Muscle of leg (tissue), 11 donors: Measurements from ENCODE around the gene ALG3. TPM values are rescaled to one million over a fixed set of nuclear protein-coding genes. Genes with fewer than 3 reads are reported as not detected.
"Not testable (repeated sequence)": the region's sequence is repeated elsewhere in the genome, so short reads cannot be mapped to it uniquely, and the experiment has no call there.

Experiments used
- DNase-seq: peaks from one replicate; pipeline ENCODE4 v3.0.0; 2013
- H3K27ac ChIP-seq: one replicate; pipeline ENCODE4 v1.5.1; 2013; ENCODE audit warnings: mild to moderate bottlenecking, low read length, control low read depth
- H3K27me3 ChIP-seq: one replicate; pipeline ENCODE4 v1.6.1; 2013; ENCODE audit warnings: low read length; ENCODE audit not compliant: control insufficient read depth, insufficient read depth
- H3K36me3 ChIP-seq: one replicate; pipeline ENCODE4 v1.6.1; 2013; ENCODE audit warnings: low read length; ENCODE audit not compliant: control insufficient read depth, insufficient read depth
- H3K4me1 ChIP-seq: one replicate; pipeline ENCODE4 v1.6.1; 2013; ENCODE audit warnings: low read length; ENCODE audit not compliant: control insufficient read depth, insufficient read depth
- H3K4me3 ChIP-seq: one replicate; pipeline ENCODE4 v1.5.1; 2013; ENCODE audit warnings: low read length, control low read depth
- H3K9me3 ChIP-seq: replicated peaks from 2 replicates; pipeline ENCODE4 v1.6.1; 2013; ENCODE audit warnings: low read depth, low read length; ENCODE audit not compliant: control insufficient read depth
- WGBS: methylation state at CpG from one replicate; pipeline ENCODE4 v1.1.5; 2013; ENCODE audit warnings: missing lambda C conversion rate; ENCODE audit not compliant: insufficient coverage; 5-methylcytosine and 5-hydroxymethylcytosine counted together
- polyA plus RNA-seq, 8 donors: library from polyadenylated mRNA; unstranded; fragments of 120-200 nt; gene quantifications; one replicate each; pipeline versions ENCODE4 v1.2.1 to v1.2.3, GENCODE V29; 2013; ENCODE audit warnings: inconsistent platforms in 1 of 8, low replicate concordance in 1 of 8; ENCODE audit not compliant: insufficient read length in 8 of 8, insufficient read depth in 1 of 8
- total RNA-seq: library from RNA; stranded (reverse); fragments of 120-200 nt; gene quantifications from one replicate; pipeline ENCODE4 v1.2.4, GENCODE V29; 2013

The ALG3 gene
- total and polyA plus RNA-seq, 9 donors: 9.6 to 28.0 (median 23.0) TPM

- H3K36me3 ChIP-seq: no peaks in the 10 kb centered on the region
- WGBS: 80% methylated on average over 7 of the region's 8 CpGs
- H3K27ac ChIP-seq: no peak overlapping the region
- peaks cover 11% of the 10 kb centered on the region for H3K27me3 ChIP-seq
- DNase-seq: no peak
- H3K4me3 ChIP-seq: no peak overlapping the region
- H3K9me3 ChIP-seq: no peaks in the 10 kb centered on the region
- no peaks in the 10 kb centered on the region for H3K4me1 ChIP-seq
Measured at GRCh38 chr3:184283681-184284080, 34.9 kb upstream of the ALG3 start.

DNA sequence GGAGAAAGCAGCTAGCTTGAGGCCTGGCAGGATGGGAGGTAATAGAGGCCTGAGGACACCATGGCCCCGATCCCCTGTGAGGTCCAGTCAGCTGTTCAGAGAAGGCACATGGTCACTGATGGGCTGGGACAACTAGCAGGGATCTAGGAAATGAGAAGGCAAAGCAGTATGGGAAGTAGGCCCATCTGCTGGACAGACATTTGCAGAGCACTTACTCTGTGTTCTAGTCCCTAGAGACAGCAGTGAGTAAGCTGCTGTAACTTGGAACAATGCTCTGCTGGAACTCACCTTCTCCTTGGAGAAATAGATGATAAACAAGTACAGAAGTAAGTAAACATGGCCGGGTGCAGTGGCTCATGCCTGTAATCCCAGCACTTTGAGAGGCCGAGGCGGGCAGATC lies 34.2 kb upstream of the ALG3 start:
- Histone ChIP-seq H3K27ac (no peak overlapping the region), H3K36me3 (no peaks in the 10 kb centered on the region), H3K4me1 (no peaks in the 10 kb centered on the region), H3K9me3 (no peaks in the 10 kb centered on the region), H3K4me3 (no peak overlapping the region), H3K27me3 (peaks cover 17% of the 10 kb centered on the region)
- no peak for DNase-seq
- 67% methylated on average over 1 of the region's 4 CpGs for WGBS

GRCh38 chr3:184277366-184277765 lies 28.6 kb upstream of the ALG3 start:
- Histone ChIP-seq H3K27me3 (peaks cover 52% of the 10 kb centered on the region), H3K36me3 (no peaks in the 10 kb centered on the region), H3K4me1 (no peaks in the 10 kb centered on the region), H3K9me3 (no peaks in the 10 kb centered on the region), H3K27ac (no peak overlapping the region), H3K4me3 (no peak overlapping the region)
- no peak for DNase-seq
- WGBS: 81% methylated on average over 5 of the region's 6 CpGs

DNA sequence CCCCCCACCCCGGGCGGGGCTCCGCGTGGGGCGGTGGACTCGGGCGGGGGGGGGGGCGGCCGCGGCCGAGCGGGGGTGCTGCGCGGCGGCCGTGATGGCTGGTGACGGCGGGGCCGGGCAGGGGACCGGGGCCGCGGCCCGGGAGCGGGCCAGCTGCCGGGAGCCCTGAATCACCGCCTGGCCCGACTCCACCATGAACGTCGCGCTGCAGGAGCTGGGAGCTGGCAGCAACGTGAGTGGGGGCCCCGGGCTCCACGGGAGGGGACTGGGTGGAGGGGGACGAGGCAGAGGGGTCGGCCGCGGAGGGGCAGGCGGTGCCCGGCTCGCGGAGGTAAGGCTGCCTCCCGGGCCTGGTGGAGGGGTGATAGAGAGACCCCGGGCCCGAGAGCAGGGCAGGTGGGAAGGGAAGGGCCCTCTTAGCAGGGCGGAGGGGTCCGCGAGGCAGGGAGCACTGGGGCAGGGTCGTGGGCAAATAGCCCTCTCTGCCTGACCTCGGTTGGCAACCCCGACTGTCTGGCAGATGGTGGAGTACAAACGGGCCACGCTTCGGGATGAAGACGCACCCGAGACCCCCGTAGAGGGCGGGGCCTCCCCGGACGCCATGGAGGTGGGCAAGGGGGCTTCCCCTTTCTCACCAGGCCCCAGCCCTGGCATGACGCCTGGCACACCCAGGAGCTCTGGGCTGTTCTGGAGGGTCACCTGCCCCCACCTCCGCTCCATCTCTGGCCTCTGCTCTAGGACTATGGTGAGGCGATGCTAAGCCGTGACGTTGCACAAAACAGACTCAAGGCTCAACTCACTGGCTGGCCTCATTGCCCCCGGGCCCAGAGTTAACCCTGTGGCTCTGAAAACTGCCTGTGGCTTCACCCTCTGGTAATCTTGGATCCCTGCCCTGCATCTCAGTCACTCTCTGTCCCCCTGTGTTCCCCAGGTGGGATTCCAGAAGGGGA lies 27.5 kb upstream of the ALG3 start, which contains the start of gene ECE2:
Gene ECE2, plus strand, starts transcription at position 62 of the 950 bp plus-strand sequence. Its CDS starts 132 bp downstream, at position 194.
- no peak for DNase-seq
- Histone ChIP-seq H3K4me1 (no peaks in the 10 kb centered on the region), H3K27me3 (peaks cover 56% of the 10 kb centered on the region), H3K27ac (no peak within 1 kb of the TSS), H3K9me3 (no peaks in the 10 kb centered on the region), H3K36me3 (no peaks in the 10 kb centered on the region), H3K4me3 (no peak within 1 kb of the TSS)
- 8% methylated on average over 62 of the region's 65 CpGs for WGBS

DNA sequence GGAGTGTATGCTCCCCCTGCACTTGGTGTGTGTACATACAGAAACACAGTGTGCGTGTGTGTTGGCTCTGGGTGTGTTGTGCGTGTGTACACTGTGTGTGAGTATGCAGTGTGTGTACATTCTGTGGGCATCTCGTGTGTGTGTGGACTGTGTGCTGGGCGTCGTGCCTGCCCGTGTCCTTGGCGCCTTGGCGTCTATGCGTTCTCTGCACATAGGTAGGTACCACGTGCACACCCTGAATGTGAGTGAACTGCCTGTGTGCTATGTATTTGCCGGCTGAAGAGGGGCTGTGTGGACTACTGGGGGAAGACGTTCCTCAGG lies 26.6 kb upstream of the ALG3 start:
- H3K27ac ChIP-seq: no peak overlapping the region
- WGBS: 56% methylated on average over 8 of the region's 12 CpGs
- peaks cover 57% of the 10 kb centered on the region for H3K27me3 ChIP-seq
- no peak for DNase-seq
- H3K36me3 ChIP-seq: no peaks in the 10 kb centered on the region
- no peak overlapping the region for H3K4me3 ChIP-seq
- no peaks in the 10 kb centered on the region for H3K4me1 ChIP-seq
- H3K9me3 ChIP-seq: no peaks in the 10 kb centered on the region

DNA sequence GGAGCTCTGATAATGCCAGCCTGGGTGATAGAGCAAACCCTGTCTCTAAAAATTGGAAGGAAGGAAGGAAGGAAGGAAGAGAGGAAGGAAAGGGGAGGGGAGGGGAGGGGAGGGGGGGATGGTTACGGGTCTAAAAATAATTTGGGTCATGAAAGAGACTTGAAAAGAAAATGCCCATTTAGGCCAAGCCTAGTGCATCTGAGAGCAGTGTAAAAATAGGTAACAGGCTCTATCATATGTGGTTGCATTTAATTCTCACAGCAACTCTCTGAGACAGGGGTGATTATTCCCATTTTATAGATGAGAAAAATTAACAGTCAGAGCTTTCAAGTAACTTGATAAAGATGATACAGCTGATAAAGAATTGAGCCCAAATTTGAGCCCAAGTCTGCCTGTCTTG lies 23.5 kb upstream of the ALG3 start:
- WGBS: no CpG with 5 or more reads among the region's 1 CpG
- no peak overlapping the region for H3K27ac ChIP-seq
- H3K27me3 ChIP-seq: peaks cover 44% of the 10 kb centered on the region
- H3K36me3 ChIP-seq: no peaks in the 10 kb centered on the region
- no peaks in the 10 kb centered on the region for H3K9me3 ChIP-seq
- no peak overlapping the region for H3K4me3 ChIP-seq
- DNase-seq: no peak
- no peaks in the 10 kb centered on the region for H3K4me1 ChIP-seq

DNA sequence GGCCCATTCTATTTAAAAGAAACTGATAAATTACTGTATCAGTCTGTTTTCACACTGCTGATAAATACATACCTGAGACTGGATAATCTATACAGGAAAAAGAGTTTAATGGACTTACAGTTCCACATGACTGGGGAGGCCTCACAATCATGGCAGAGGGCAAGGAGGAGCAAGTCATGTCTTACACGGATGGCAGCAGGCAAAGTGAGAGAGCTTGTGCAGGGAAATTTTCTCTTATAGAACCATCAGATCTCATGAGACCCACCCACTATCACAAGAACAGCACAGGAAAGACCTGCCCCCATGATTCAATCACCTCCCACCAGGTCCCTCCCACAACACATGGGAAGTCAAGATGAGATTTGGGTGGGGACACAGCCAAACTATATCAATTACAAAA lies 18.5 kb upstream of the ALG3 start:
- not testable (repeated sequence) for H3K9me3 ChIP-seq, H3K27ac ChIP-seq, DNase-seq, H3K4me1 ChIP-seq, H3K4me3 ChIP-seq, H3K36me3 ChIP-seq
- H3K27me3 ChIP-seq: peaks cover 37% of the 10 kb centered on the region
- WGBS: no CpG with 5 or more reads among the region's 1 CpG

DNA sequence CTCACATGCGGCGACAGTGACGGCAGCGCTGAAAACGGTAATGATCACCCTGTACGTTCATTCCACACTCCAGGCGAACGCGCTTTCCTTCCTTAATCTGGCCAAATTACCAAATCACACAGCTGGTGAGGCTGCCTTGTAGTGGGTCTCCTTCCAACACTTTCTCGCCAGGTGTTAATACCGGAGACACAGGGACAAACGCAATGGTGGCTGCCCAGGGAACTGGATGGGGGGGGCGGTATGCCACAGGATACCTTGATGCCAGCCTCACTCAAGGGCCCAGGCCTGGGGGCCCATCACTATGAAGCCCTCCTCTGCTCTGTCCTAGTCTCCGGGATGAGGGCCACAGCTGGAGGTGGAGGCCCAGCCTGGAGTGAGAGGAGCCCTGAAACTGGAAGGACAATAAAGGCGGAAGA lies 14.0 kb upstream of the ALG3 start:
- H3K4me1 ChIP-seq: peaks cover 23% of the 10 kb centered on the region
- WGBS: 6% methylated on average over 4 of the region's 15 CpGs
- H3K27ac ChIP-seq: no peak overlapping the region
- no peaks in the 10 kb centered on the region for H3K36me3 ChIP-seq
- DNase-seq: no peak
- H3K27me3 ChIP-seq: peaks cover 61% of the 10 kb centered on the region
- H3K4me3 ChIP-seq: no peak overlapping the region
- H3K9me3 ChIP-seq: no peaks in the 10 kb centered on the region

- Histone ChIP-seq H3K4me3 (peak overlapping the region; percentile 9), H3K36me3 (no peaks in the 10 kb centered on the region), H3K27me3 (peaks cover 61% of the 10 kb centered on the region), H3K27ac (no peak overlapping the region), H3K4me1 (peaks cover 23% of the 10 kb centered on the region), H3K9me3 (no peaks in the 10 kb centered on the region)
- no peak for DNase-seq
- under 1% methylated on average over 46 of the region's 66 CpGs for WGBS
Measured at GRCh38 chr3:184261854-184262763, 13.3 kb upstream of the ALG3 start.

GRCh38 chr3:184261270-184261853 lies 12.6 kb upstream of the ALG3 start, which contains the start of gene CAMK2N2:
Gene CAMK2N2 (minus strand): TSS chr3:184261553. CDS start chr3:184261285, 268 bp downstream.
- Histone ChIP-seq H3K4me1 (peaks cover 23% of the 10 kb centered on the region), H3K9me3 (no peaks in the 10 kb centered on the region), H3K36me3 (no peaks in the 10 kb centered on the region), H3K27ac (no peak within 1 kb of the TSS), H3K27me3 (peaks cover 61% of the 10 kb centered on the region), H3K4me3 (peak within 1 kb of the TSS; percentile 9)
- WGBS: under 1% methylated on average over 43 of the region's 67 CpGs
- no peak for DNase-seq
